Mesothelial cell of epicardium (in vitro differentiated cells): ENCODE data around the gene RNF187. TPM values are rescaled to one million over a fixed set of nuclear protein-coding genes. Genes with fewer than 3 reads are reported as not detected.
A peak's percentile ranks its signal among the peaks of the same experiment; 100 is the strongest.

Experiments used
- DNase-seq, 2 experiments: peaks; one replicate each; pipeline ENCODE4 v3.0.0; 2021; ENCODE audit warnings: low spot score in 2 of 2; ENCODE audit not compliant: unreplicated experiment in 2 of 2
- H3K27ac Mint-ChIP-seq: 2 replicates; pipeline ENCODE4 v1.8.0; 2021; ENCODE audit warnings: mixed read lengths
- H3K27me3 Mint-ChIP-seq: 2 replicates; pipeline ENCODE4 v1.8.0; 2021; ENCODE audit warnings: low read depth, mixed read lengths
- H3K36me3 Mint-ChIP-seq: 2 replicates; pipeline ENCODE4 v1.8.0; 2021; ENCODE audit warnings: mixed read lengths
- H3K4me1 Mint-ChIP-seq: 2 replicates; pipeline ENCODE4 v1.8.0; 2021; ENCODE audit warnings: mixed read lengths
- H3K4me3 Mint-ChIP-seq: 2 replicates; pipeline ENCODE4 v1.8.0; 2021; ENCODE audit warnings: mild to moderate bottlenecking, moderate library complexity, mixed read lengths
- H3K9me3 Mint-ChIP-seq: 2 replicates; pipeline ENCODE4 v1.8.0; 2021; ENCODE audit warnings: mixed read lengths
- CTCF ChIP-seq: fragments of 200-600 bp; sonication (generic); IDR thresholded peaks from one replicate; pipeline ENCODE4 v1.5.0; 2021; ENCODE audit warnings: antibody characterized with exemption; ENCODE audit not compliant: unreplicated experiment
- total RNA-seq: library from RNA; stranded (reverse); gene quantifications from 3 replicates; pipeline ENCODE4 v1.2.1, GENCODE V29; 2021

The RNF187 gene
- total RNA-seq, 1 donor from 2014 or later = 85.1 TPM

- H3K36me3 Mint-ChIP-seq = no peaks in the 10 kb centered on the region
- H3K4me1 Mint-ChIP-seq = peaks cover 26% of the 10 kb centered on the region
- no peaks in the 10 kb centered on the region for H3K9me3 Mint-ChIP-seq
- DNase-seq = no peak
- H3K27me3 Mint-ChIP-seq = no peaks in the 10 kb centered on the region
- TF ChIP-seq CTCF = no peak
- no peak overlapping the region for H3K4me3 Mint-ChIP-seq
- H3K27ac Mint-ChIP-seq = peak overlapping the region; percentile 11
These were observed 34.8 kb upstream of the RNF187 start for GRCh38 chr1:228452194-228453021.

DNA sequence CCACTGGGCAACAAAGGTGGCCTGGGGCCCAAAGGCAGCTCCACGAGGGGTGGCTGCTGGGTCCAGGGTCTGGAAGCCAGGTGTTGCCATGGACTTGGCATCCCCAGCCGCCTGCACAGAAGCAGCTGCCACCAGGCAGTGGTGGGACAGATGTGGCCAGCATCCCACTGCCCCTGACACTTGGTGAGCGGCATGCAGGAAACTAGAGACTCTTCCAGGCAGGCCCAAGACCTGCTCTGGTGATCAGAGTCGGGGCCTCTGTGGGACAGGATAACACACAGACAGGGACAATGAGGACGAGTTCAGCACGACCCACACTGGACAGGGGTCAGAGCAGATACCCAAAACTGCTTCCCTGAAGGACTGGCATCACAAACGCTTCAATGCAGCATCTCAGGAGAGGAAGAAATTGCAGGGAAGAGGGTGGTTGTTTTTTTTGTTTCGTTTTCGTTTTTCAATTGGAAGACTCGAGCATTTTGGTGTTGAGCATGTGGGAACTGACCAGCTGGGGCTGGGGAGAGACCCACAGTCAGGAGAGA, 34.1 kb upstream of the RNF187 start:
- Mint-ChIP-seq H3K27me3 (no peaks in the 10 kb centered on the region), H3K36me3 (no peaks in the 10 kb centered on the region), H3K4me1 (peaks cover 27% of the 10 kb centered on the region), H3K4me3 (no peak overlapping the region), H3K27ac (no peak overlapping the region), H3K9me3 (no peaks in the 10 kb centered on the region)
- no peak for DNase-seq
- no peak for TF ChIP-seq CTCF

- Mint-ChIP-seq H3K27me3 (no peaks in the 10 kb centered on the region), H3K9me3 (no peaks in the 10 kb centered on the region), H3K27ac (no peak overlapping the region), H3K4me3 (no peak overlapping the region), H3K4me1 (peaks cover 26% of the 10 kb centered on the region), H3K36me3 (no peaks in the 10 kb centered on the region)
- no peak for TF ChIP-seq CTCF
- DNase-seq = no peak
These were observed 33.6 kb upstream of the RNF187 start for GRCh38 chr1:228453614-228454013.

DNA sequence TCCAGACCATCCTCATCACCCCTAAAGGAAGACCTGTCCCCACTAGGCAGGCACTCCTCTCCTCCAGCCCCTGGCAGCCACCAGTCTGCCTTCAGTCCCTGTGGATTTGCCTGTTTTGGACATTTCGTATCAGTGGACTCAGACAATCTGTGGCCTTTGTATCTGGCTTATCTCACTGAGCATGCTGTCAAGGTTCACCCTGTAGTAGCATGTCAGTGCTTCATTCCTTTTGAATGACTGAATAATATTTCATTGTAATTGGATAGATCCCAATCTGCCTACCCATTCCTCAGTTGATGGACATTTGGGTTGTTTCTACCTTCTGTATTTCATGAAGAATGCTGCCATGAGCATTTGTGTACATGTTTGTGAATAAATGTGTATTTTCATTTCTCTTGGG, 32.9 kb upstream of the RNF187 start:
- DNase-seq = no peak
- peaks cover 28% of the 10 kb centered on the region for H3K4me1 Mint-ChIP-seq
- TF ChIP-seq CTCF = no peak
- H3K36me3 Mint-ChIP-seq = no peaks in the 10 kb centered on the region
- H3K27ac Mint-ChIP-seq = peak overlapping the region; percentile 50
- peaks cover 1% of the 10 kb centered on the region for H3K27me3 Mint-ChIP-seq
- no peak overlapping the region for H3K4me3 Mint-ChIP-seq
- H3K9me3 Mint-ChIP-seq = no peaks in the 10 kb centered on the region

GRCh38 chr1:228455715-228456114, 31.5 kb upstream of the RNF187 start:
- peak overlapping the region; percentile 36 for H3K4me3 Mint-ChIP-seq
- DNase-seq = no peak
- no peak for TF ChIP-seq CTCF
- H3K4me1 Mint-ChIP-seq = peaks cover 30% of the 10 kb centered on the region
- H3K27me3 Mint-ChIP-seq = peaks cover 5% of the 10 kb centered on the region
- peak overlapping the region; percentile 26 for H3K27ac Mint-ChIP-seq
- H3K9me3 Mint-ChIP-seq = no peaks in the 10 kb centered on the region
- no peaks in the 10 kb centered on the region for H3K36me3 Mint-ChIP-seq
